ENCODE measurements around the gene GNG2.

The GNG2 gene

DNA sequence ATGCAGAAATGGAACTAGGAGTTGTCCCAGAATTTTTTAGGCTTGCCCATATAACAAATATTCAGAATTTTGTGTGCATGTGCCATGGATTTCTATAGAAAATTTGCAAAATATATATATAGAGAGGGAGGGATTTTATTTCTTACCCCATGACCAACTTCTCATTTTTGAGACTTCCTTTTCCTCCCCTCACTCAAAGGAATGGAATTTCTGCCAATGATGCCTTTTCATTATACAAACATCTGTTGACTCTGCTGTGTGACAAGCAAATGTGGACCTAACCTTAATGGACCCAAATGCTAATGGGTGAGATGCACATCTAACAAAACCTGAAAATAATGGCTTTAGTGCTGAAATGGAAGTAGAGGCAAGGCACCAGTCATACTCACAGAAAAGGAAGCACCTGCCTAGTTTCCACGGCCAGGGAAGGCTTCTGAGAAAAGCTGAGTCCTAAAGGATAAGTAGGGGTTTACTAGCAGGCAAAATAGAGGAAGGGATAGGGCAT lies 3.6 kb upstream of the GNG2 start:
- no peak for DNase-seq

DNA sequence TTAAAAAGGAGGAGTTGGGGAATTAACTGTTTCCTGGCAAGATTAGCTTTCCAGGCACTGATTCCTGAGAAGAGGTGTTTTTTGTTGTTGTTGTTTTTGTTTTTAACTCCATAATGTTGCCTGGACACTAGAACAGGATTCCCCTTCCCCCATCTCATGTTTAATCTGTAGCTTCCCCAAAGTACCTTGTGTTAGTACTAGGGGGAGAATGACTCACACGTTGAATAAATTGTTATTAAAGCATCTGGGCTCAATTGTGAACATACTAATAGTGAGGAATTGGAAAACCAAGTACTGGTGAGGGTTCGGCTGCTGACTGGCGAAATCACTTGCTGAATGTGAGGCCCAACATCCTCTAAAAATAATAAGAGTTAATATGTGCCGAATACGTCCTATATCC lies 1.3 kb upstream of the GNG2 start:
- DNase-seq: no peak

DNA sequence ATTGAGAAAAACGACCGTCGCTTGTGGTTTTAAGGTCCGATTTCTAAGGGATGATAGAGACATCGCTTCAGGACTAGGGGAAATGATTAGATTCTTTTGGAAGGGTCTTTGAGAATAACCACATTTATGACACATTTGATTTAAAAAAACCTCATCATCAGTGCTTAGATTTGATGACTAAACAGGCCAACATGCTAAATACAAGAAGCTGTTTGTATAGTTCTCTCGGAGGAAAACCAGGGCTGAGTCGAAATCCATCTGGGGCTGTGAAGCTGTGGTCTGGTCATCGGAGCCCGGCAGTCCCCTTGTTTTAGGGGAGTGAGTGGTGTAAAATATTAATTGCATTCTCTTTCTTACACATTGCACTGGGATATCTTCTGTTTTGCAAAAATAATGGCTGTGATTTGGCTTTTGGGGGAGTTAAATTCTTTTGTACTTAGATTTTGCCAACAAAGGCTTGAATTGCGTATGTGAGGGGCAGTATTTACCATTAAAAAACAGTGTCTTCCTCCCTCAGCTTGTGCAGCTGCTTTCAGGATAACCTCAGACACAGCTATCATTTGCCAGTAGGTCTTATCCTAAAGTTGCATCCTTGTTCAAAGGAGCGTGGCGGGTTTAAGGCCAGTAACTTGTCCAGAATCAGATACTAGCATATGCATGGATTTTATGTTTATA lies 550 bp downstream of the GNG2 start:
- DNase-seq: no peak

DNA sequence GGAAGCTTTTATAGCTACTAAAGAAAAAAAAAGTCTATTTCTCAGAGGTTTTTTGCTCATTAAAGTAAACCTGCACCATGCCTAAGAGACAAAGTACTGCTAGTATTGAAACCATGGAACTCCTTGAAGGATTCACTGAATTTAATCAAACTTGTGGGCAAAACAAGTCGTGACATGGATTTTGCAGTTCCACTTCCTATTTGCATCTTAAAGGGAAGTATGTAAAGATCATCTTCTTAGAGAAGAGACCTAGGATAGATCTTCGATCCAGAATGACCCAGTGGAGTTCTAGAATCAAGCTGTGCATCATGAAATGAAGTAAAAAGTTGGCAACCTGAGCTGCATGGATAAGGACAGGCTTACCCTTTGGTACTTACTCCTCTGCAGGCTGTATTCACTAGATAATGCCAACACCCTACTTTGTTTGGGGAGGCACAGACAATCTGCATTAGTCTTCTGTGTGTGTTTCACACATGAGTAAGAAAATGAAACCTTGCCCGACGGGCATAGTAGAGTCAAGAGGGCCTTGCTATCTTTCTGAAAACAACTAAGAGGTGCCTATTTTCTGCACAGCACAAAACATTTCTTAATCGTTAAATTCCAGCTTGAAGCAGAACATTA lies 1.9 kb downstream of the GNG2 start:
- DNase-seq: no peak

DNA sequence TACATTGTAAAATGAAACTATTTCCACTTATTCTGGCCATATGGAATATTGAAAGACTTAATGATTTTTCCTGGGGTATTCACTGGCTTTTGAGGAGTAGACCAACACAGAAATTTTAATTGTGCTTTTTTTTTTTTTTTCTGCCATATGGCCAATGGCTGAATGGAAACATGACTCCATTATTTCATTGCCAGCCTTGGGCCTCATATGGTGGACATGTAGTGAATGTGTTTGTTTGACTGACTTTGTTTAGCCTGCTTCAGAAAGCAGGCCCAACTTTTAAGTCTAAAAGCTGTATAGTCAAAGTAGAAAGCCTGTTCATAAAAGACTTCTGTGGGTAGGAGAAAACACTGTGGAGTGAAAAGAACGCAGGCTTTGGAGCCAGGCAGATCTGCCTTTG lies 2.4 kb downstream of the GNG2 start:
- no peak for DNase-seq

DNA sequence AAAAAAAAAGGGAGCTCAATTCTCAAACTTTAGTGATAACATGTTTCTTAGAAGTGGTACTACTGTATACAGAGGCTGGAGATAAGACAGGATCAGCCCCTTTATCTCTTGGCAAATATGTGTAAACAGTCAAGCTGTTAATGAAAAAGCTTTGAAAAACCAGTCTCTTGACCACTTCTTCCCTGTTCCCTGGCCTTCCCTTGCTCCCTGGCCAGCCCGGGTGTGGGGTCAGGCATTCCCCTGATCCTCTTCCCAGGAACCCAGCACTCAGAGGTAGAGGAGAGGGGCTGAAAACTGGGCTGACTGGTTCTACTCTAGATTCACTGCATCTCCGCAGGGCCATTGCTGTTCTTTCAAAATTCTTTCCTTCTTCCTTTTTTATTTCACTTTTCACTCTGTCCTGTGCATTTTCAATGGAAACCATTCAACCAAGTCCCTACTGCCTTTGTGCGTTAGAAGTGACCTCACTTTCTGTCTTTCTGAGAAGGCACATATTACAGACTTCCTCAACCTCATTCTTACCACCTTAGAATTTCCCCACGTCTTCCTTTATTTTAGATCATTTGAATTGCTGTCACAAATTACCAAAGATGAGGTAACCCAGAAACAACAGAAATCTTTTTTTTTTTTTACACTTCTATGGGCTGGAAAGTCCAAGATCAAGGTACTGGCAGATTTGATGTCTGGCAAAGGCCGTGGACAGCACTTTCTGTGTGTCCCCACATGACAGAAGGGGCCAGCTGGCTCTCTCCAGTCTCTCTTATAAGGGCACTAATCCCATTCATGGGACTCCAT lies 5.7 kb downstream of the GNG2 start:
- DNase-seq: no peak

DNA sequence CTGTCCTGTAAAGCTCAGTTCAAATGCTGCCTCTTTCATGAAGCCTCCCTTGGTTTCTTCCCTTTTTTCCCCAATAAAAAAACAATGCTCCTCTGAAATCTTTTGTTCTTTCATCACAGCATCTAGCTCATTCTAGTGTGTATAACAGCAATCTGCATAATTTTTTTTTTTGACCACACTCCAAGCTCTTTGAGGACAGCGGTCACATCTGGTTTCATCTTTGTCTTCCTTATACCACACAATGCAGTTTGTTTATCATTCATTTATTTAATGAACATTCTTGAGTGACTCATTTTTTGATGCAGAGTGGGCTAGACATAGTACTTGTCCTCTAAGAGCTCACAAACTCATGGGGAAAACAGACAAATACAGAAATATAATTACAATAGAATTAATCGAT lies 7.3 kb downstream of the GNG2 start:
- no peak for DNase-seq

DNA sequence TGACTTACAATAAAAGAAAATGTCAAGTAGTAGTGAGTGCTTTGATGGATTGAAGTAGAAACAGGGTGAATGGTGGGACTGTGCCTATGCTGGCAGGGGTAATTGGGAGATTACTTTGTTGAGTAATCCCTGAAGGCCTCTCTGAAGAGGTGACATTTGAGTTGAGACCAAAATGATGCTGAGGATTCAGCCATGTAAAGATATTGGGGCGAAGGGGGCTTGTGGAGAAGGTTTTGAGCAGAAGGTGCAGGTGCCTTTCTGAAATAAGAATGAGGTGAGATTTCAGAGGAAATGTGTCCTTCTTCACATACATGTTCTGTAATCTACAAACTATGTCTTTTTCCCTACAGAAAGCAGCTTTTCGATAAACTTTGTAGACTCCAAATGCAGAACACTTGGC lies 8.0 kb downstream of the GNG2 start:
- no peak for DNase-seq

DNA sequence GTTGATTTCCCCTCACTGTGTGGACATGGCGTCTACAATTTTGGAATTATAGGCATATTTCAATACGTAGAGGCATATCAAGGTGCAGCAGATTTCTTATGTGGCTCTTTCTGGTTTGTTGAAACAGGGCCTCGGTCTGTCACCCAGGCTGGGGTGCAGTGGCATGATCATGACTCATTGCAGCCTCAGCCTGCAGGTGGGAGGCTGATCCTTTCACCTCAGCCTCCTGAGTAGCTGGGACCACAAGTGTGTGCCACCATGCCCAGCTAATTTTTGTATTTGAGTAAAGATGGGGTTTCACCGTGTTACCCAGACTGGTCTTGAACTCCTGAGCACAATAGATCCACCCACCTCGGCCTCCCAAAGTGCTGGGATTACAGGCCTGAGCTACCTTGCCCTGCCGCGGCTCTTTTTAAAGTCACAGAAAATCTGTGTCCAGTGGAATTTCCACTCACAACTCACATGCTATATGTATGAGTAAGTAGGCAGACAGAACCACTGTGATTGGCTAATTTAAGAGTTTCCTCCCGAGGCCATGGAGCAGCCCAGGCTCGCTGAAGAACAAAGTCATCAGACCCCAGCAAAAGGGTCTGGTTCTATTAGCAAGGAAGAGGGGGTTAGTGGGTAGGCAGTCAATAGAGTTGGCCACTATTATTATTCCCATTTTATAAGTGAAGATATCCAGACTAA lies 9.1 kb downstream of the GNG2 start:
- DNase-seq: peak; percentile 71

DNA sequence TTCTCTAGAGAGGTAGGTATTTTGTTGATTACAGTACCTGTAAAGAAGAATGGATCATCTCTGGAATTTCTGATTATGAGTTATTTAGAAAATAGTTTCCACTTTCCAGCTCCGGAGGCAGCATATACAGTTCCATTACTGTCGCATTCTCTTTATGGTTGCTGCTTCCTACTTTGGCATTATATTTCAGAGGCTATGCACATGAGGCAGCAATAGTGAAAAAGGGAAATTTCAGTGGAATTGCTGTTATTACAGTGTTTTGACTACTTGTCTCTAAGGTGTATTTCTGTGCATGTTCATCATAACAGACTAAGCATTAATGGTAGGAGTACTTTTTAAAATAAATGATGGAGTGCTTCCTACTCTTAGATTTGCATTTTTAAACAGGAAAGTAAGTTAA lies 10.2 kb downstream of the GNG2 start:
- DNase-seq: no peak

DNA sequence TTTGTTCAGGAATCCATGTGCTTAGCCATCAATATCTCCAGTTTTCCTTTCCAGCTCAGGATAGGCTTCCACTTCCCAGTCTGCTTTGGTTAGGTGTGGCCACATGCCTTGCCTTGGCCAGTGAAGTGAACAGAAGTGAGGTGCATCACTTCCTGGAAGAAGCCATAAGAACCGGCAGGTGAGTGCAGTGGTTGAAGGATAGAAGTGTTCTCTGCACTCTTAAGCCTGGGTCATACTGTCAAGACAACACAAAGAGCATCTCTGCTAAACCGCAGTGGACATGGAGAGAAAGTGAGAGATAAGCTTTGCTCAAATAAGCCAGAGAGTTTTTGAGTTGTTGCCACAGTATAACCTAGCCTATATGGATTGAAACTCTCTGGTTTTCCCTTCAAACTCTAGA lies 11.4 kb downstream of the GNG2 start:
- no peak for DNase-seq

DNA sequence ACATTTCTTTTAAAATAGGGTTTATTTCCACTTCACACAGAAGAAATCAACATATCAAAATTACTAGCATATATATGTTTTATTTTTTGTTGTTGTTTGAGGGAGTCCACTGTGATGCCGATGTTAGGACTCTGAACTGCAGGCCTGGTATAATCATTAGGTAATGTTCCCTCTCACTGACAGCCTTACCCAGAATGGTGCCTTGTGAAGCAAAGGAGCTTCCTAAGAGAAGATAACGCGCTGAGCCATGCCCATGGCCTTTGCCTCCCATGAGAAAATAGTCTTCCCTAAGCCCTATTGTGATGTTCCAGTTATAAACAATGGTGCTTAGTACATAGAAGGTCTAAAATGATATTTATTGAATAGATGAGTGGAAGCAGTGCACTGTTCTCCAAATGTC lies 12.0 kb downstream of the GNG2 start:
- no peak for DNase-seq

DNA sequence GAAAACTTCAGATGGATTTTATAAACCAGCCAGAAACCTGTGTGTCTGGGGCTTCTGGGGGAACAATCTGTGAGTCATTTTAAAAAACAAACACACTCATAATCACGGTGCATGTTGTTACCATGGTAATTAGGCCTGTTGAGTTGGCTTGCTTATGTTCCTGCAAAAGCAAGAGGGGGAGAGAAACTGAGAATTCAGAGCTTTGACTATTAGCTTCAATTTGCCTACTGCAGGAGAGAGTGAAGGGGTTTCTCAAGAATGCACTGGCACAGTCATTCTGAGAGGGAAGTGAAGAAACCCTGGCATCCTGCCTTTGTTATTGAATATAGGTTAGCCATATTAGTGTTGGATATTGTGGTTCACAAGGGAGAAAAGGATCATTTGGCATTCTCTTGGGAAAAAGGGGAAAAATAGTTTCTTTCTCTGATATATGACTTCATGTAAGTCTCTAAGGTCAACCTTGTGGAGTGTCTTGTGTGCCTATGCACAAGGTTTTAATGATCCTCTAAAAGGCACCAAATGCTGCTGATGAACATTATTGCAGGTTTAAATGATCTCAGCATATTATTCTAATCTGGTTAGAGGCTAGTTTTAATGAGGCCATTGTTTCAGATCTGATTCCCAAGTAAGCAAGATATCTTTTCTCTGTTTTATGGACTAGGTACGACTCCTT lies 12.9 kb downstream of the GNG2 start:
- peak; percentile 26 for DNase-seq

DNA sequence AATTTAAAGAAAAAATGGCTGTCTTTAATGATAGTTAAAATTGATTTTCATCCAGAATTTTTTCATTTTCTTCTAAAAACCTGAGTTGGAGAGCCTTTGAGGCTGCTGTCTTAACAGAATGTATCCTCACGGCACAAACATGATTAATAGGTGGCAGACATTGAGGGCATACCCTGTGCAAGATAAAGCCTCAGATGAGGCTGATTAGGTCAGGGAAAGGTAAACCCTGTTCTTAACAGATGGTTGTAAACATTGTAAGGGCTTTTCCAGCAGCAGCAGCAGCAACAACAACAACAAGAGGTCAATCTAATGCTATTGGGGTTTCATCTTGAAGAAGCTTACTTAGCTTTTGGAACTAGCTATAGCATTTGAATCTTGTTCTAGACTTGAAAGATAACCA lies 17.4 kb downstream of the GNG2 start:
- no peak for DNase-seq

DNA sequence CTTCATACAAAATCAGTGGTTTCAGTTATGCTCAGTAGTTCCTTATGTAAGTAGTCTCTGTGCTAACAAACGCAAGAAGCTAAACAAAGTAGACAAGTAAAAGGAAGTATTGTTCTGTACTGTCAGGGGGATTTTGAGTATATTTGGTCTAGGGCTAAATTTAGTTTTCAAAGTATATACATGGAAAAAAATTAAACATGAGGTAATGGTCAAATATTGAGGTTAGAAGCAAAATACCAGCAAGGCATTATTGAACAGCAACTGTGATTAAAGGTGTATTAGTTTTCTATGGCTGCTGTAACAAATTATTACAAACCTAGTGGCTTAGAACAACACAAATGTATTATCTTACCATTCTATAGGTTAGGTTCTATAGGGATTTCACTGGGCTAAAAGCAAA lies 18.8 kb downstream of the GNG2 start:
- DNase-seq: no peak

DNA sequence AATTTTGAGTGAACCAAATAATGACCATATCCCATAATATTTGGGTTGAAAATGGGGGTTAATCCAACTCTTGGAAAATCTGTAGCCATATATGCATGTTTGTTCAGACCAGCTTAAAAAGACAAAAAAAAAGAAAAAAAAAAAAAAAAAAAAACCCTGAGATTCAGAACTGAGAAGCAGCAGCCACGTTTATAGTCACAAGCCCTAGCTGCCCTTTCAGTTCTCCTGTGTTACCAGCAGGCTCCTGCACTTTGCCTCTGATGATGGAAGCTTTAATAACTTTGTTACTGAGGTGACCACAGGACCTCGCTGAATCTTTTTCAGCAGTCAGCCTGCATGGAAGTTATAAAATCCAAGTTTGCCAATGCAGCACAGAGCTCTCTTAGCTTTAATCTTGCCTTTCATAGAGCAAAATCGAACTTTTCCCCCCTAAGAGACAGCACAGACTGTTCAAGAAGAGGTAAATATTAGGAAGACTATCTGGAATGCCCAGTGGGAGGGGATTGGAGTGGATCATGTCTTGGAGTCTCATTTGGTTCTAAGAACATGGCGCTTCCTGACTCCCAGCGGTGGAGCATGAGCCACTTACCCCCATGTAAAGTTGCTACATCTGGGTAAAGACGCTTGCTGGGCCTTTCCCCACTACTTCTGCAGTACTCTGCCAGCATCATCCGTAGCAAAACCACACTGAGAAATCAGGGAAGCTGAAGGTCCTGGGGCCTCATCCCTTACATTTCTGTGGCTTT lies 20.6 kb downstream of the GNG2 start:
- no peak for DNase-seq

DNA sequence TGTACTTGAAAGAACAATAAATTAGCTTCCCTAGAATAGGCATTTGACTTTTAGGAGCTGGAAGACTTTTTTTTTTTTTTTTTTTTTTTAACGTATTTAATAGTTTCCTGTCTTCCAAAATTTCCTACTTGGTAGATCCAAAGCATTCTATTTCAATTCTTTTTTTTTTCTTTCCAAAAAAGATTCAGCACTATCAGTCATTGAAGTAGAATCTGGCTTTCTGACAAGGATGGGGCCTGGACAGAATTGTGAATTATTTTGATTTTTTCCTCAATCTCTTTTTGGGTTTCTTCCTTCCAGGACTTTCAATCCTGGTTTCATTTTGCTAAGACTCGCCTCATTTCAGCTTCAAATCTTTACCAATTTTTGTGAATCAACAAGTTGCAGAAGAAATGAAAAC lies 21.2 kb downstream of the GNG2 start:
- no peak for DNase-seq

DNA sequence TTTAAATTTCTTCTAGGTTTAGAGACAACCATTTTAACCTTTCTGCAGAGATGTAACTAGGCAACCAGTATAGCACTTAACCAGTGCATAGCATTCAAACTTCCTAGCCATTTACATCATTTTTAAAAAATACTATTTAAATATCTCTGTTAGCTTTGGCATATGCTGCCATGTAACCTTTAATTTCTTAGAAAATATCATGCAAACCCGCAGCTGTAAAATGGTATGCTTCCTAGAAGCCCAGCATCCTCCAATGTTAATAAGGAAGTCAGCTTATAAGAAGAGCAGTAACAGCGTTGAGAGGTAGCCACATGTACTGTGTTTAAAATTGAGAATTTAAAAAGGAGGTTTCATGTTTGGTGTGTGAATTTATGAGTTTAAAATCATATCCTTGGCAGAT lies 22.8 kb downstream of the GNG2 start:
- DNase-seq: no peak

DNA sequence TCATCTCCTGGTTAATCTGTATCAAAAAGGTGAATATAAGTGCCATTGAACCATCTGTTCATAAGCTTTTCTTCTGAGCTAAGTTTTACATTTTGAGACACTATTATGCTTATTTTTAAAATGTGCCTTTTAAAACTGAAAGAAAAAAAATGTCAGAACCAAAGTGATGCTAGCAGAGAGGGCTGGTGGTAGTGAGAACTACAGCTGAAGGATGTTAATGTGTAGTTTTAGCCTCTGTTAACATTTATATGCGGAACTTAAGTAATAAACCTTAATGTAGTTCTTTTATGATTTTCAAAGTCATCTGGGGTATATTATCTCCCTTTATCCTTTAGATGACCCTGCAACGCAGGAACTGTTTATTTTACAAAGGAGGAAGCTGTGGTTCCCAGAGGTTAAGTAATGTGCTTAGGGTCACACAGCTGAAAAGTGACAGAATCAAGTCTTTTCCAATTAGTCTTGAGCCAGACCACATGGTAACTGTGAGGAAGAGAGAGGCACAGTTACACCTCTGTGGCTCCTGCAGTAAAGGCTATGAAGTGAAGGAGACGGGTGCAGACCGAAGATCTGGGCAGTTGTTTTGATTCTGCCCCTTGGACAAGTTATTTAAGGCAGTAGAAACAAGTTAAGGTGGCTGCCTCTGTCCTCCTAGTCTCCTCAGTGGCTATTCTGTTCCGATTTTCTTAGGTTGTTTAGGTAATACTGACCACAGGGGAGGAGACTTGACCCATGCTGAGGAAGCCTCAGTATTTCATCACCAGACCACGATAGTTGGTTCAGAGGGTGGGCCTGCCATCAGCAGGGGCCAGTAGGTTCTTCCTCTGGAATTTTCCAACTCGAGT lies 23.9 kb downstream of the GNG2 start:
- no peak for DNase-seq

DNA sequence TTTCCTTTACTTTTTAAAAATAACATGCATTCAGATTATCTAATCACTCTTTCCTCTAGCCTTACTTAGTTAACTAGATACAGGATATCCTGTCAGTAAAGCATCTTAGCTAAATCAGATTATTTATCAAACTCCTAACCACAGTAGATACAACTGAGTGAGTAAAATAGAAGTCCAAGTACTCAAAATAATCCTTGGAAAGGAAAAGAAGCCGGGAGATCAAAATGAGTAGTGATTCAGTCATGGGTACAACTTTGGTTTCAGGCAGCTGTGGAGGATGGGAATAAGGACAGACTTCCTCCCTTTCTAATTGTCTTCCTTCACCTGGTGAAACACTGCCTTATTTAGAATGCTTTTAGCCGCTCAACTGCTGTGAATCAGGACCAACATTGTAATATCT lies 29.4 kb downstream of the GNG2 start:
- DNase-seq: no peak

DNA sequence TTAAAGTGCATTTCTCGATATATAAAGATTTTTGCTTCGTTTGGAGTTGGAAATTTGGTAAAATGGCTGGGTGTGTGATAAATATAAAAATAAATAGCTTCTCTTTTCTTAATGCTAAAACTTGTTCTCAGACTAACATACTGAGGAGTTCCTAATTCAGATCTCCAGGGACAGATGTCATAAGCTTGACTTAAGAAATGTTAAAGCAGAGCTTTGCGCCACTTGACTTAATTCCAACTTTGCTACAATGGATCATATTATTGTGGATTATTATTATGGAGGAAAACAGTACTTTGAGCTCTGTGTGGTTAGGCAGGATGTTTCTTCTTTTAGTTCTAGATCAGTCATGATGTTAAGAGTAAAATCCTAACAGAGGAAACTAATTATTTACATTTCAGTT lies 33.8 kb downstream of the GNG2 start:
- DNase-seq: no peak
